Medulla oblongata (tissue), 1 donor: ENCODE results near the gene FAM89B.
"Not testable (repeated sequence)": the region's sequence is repeated elsewhere in the genome, so short reads cannot be mapped to it uniquely, and the experiment has no call there.

Experiments used
- DNase-seq: peaks from one replicate; pipeline ENCODE4 v3.0.0-alpha.2; 2015; ENCODE audit errors: extremely low spot score

Gene FAM89B

GRCh38 chr11:65572356-65573051 is at the start of gene FAM89B:
Gene FAM89B, plus strand, starts transcription at chr11:65572538. Its CDS starts 132 bp downstream, at chr11:65572670.
- DNase-seq: peak; percentile 92

DNA sequence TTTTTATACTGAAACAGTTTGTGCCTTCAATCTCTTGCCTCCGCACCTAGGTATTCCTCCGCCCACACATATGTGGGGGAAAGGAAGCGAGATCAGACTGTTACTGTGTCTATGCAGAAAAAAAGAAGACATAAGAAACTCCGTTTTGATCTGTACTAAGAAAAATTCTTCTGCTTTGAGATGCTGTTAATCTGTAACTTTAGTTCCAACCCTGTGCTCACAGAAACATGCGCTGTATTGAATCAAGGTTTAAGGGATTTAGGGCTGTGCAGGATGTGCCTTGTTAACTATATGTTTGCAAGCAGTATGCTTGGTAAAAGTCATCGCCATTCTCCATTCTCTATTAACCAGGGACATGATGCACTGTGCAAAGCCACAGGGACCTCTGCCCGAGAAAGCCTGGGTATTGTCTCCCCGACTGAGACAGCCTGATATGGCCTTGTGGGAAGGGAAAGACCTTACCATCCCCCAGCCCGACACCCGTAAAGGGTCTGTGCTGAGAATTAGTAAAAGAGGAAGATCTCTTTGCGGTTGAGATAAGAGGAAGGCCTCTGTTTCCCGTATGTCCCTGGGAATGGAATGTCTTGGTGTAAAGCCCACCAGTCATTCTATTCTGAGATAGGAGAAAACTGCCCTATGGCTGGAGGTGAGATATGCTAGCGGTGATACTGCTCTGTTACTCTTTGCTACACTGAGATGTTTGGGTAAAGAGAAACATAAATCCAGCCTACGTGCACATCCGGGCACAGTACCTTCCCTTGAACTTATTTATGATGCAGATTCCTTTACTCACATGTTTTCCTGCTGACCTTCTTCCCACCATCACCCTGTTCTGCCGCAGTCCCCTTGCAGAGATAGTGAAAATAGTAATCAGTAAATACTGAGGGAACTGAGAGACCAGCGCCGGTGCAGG is 49.4 kb upstream of the FAM89B start:
- DNase-seq: peak; percentile 55

- DNase-seq: not testable (repeated sequence)
Measured at GRCh38 chr11:65523631-65523968, 48.7 kb upstream of the FAM89B start.

DNA sequence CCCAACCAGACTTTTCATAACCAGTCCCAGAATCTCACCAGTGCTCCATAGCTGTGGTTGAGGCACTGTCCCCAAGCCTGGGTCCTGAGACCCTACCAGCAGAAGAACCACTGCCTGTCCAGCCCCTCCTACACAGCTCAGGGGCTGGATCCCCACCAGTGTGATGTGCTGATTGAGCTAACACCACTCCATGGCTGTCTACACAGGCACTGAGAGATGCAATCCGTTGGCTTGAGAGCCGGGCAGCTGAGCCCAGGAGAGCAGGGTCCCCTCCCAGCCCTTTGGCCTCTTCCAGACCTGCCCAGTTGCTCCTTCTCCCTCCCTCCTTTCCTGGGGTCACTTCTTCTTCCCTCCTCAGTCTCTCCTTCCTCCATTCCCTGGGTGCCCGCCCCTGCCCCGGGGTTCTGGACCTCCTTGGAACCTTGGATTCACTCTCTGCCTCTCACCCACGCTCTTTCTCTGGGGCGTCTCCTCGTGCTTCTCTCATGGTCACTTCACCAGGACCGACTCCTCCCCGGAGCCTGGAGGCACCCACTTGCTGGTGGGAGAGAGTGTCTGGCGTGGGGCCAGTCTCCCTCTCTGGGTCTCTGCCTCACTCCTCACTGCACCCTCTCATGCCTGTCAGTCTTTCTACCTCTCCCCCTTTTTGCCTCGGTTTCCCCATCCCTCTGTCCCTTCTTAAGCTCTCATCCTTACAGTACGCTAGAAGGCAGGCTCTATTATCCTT is 48.2 kb upstream of the FAM89B start:
- DNase-seq: peak; percentile 33

DNA sequence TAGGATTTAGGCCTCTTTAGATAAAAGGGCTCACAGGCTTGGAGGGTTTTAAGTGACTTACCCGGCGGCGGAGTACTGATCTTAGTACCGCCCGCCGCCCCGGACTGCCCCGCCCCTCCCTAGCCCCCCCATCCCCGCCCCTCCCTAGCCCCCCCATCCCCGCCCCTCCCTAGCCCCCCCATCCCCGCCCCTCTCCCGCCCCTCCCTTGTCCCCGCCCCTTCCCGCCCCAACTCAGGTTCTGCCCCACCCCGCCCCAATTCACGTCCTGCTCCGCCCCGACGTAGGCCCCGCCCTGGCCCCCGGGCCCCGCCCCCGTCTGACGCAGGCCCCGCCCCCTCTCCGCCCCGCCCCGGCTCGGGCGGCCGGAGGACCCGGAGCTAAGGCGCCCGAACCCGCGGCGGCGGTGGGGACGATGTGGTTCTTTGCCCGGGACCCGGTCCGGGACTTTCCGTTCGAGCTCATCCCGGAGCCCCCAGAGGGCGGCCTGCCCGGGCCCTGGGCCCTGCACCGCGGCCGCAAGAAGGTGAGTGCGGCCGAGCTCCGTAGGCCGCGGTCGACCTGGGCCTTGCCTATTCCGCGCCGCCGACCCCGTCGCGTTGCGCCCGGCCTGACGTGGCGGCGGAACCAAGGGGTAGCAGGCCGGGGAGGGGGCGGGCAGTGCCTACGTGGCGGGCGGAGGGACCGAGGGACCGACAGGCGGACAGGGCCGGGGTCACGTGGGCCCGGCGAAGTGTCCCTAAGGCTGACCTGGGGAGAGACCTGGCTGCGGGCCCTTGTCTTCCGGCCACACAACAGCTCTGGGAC is 47.4 kb upstream of the FAM89B start, which contains the start of gene SCYL1:
Gene SCYL1 (plus strand): TSS at position 343 of the 805 bp plus-strand sequence. CDS start 71 bp downstream, at position 414.
- DNase-seq: peak; percentile 81

GRCh38 chr11:65525546-65526480 is 46.5 kb upstream of the FAM89B start:
- no peak for DNase-seq

GRCh38 chr11:65526744-65527143 is 45.6 kb upstream of the FAM89B start:
- DNase-seq: no peak

DNA sequence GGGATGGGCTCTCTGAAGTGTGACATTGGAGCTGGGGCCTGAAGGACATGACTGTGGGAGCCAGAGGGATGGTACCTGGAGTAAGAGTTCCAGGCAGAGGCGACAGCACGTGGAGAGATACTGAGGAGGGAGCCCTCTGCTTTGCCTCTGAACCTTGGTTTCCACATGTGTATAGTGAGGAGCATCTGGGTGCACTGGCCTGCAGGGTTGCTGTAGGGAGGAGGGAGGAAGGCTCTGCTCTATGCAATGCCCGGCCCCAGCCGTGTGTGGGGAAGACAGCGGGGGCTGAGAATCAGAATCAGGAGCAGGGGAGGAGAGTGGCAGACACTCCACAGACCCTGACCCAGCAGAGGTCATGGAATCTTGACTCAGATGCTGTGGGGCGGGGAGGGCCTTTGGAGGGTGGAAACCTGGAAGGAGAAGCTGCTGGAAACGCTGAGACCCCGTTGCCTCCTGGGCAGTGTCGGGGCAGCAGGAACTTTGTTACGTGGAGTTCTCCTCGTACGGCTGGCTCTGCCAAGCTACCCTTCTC is 43.5 kb upstream of the FAM89B start:
- no peak for DNase-seq

DNA sequence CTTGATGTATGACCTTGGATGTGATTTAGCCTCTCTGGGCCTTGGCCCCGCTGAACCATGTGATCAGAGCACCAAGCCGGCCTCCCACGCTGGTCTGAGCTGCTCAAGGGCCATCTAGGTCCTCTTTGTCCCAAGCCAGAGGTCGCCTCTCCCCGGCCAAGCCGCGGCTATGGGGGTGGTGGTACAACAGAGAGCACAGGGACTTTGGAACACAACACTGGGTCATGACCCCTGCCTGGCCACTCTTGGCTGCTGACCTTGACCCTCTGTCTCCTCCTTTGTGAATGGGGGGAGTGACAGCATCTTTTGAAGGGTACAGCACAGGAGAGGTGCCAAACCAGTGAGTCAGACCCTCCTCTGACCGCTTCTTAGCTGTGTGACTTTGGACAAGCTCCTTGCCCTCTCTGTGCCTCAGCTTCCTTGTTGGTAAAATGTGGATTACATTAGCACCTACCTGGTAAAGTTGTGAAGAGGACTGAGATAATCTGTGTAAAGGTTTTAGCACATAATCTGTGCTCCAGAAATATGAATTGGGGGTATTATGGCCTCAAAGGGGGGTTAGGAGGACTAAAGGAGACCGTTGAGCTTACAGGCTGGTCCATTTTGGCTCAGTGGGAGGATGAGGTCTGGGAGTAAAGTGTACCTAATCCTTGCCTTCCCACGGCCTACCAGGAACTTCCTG is 42.7 kb upstream of the FAM89B start:
- no peak for DNase-seq

DNA sequence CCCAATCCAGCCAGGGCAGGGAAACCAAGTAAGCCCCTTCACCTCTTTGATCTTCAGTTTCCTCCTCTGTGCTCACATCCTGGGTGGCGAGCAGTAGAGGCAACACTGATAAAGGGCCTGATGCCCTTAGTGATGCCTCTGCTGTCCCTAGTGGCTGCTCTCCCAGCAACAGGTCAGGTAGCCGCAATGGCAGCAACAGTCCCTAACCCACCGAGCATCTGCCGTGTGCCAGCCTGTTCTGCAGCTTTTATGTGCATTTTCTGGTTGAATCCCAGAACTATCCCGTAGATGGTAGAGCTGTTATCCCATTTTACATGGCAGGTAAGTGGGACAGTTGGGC is 42.2 kb upstream of the FAM89B start:
- DNase-seq: no peak

- DNase-seq: no peak
Measured at GRCh38 chr11:65532388-65533064, 39.8 kb upstream of the FAM89B start.

DNA sequence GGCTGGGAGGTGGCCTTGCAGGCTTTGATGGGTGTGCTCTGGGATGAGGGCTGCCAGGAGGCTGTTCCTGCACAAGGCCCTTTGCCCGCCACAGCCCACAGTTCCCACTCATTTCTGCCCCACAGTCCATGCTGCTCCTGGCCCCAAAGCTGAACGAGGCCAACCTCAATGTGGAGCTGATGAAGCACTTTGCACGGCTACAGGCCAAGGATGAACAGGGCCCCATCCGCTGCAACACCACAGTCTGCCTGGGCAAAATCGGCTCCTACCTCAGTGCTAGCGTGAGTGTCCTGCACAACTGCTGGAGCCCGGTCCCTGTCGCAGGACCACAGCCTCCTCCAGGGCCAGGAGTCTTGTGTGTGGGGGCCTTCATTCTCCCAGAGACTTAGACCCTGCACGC is 37.2 kb upstream of the FAM89B start:
- DNase-seq: no peak

- no peak for DNase-seq
Measured at GRCh38 chr11:65536412-65537295, 35.7 kb upstream of the FAM89B start.

- DNase-seq: no peak
Measured at GRCh38 chr11:65537296-65537597, 35.1 kb upstream of the FAM89B start.

GRCh38 chr11:65537620-65538231 is 34.6 kb upstream of the FAM89B start:
- DNase-seq: no peak

- DNase-seq: no peak
Measured at GRCh38 chr11:65538232-65538914, 34.0 kb upstream of the FAM89B start.
